Central memory CD8-positive, alpha-beta T cell (primary cell): ENCODE measurements around the gene KIRREL3.
A peak's percentile ranks its signal among the peaks of the same experiment; 100 is the strongest.
"Not testable (repeated sequence)": the region's sequence is repeated elsewhere in the genome, so short reads cannot be mapped to it uniquely, and the experiment has no call there.

Experiments used
- ATAC-seq: fragments of 150-1000 bp; cut with Tn5 transposase; replicated peaks from 2 replicates; pipeline ENCODE4 v1.10.0; 2022; ENCODE audit warnings: mild to moderate bottlenecking, moderate FRiP score, moderate number of reproducible peaks; ENCODE audit not compliant: poor library complexity, severe bottlenecking; ENCODE audit errors: extremely low read depth
- DNase-seq, 2 donors: peaks; one replicate each; pipeline ENCODE4 v3.0.0; 2021; ENCODE audit warnings: low spot score in 2 of 2
- H3K27ac Mint-ChIP-seq: one replicate; pipeline ENCODE4 v1.8.0; 2022; ENCODE audit warnings: low read depth, mild to moderate bottlenecking, moderate library complexity, mixed read lengths
- H3K27me3 Mint-ChIP-seq: one replicate; pipeline ENCODE4 v1.8.0; 2022; ENCODE audit warnings: mixed read lengths
- H3K36me3 Mint-ChIP-seq: one replicate; pipeline ENCODE4 v1.8.0; 2022; ENCODE audit warnings: mild to moderate bottlenecking, moderate library complexity, mixed read lengths; ENCODE audit not compliant: insufficient read depth
- H3K4me1 Mint-ChIP-seq: one replicate; pipeline ENCODE4 v1.8.0; 2022; ENCODE audit warnings: mixed read lengths
- H3K4me3 Mint-ChIP-seq: one replicate; pipeline ENCODE4 v1.8.0; 2022; ENCODE audit warnings: mild to moderate bottlenecking, moderate library complexity, mixed read lengths
- H3K9me3 Mint-ChIP-seq: one replicate; pipeline ENCODE4 v1.8.0; 2022; ENCODE audit warnings: mixed read lengths

KIRREL3 gene

GRCh38 chr11:126405374-126405773 is 595.2 kb downstream of the KIRREL3 start:
- ATAC-seq: no peak
- Mint-ChIP-seq H3K27me3 (no peaks in the 10 kb centered on the region), H3K27ac (peak overlapping the region; percentile 39), H3K36me3 (peaks cover 8% of the 10 kb centered on the region), H3K4me1 (peaks cover 6% of the 10 kb centered on the region), H3K4me3 (no peak overlapping the region), H3K9me3 (no peaks in the 10 kb centered on the region)
- DNase-seq: no peak

DNA sequence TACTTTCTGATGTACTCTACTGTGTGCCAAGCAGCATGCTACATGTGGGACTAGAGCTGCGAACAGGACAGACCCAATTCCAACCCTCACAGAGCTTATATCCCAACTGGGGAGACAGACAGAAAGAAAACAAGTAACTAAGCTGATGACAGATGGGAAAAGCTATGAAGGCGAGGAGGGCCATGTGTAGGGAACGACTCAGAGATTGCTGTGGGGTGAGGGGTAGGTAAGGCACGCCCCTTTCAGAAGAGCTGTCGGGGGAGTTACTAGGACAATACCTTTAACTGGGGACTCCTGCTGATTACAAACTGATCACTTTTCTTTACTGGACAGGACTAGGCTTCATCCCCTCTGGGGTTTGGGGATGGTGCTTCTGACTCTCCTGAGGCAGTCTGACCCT is 596.2 kb downstream of the KIRREL3 start:
- Mint-ChIP-seq H3K36me3 (peaks cover 8% of the 10 kb centered on the region), H3K27ac (no peak overlapping the region), H3K4me1 (peaks cover 6% of the 10 kb centered on the region), H3K4me3 (no peak overlapping the region), H3K9me3 (no peaks in the 10 kb centered on the region), H3K27me3 (no peaks in the 10 kb centered on the region)
- ATAC-seq: no peak
- DNase-seq: no peak

- no peak overlapping the region for H3K27ac Mint-ChIP-seq
- ATAC-seq (no peak), DNase-seq (no peak)
- H3K9me3 Mint-ChIP-seq: no peaks in the 10 kb centered on the region
- H3K4me3 Mint-ChIP-seq: no peak overlapping the region
- peaks cover 4% of the 10 kb centered on the region for H3K36me3 Mint-ChIP-seq
- H3K27me3 Mint-ChIP-seq: no peaks in the 10 kb centered on the region
- peaks cover 6% of the 10 kb centered on the region for H3K4me1 Mint-ChIP-seq
Measured at GRCh38 chr11:126403658-126404057, 596.9 kb downstream of the KIRREL3 start.

GRCh38 chr11:126403022-126403581 is 597.5 kb downstream of the KIRREL3 start:
- Mint-ChIP-seq H3K4me1 (peaks cover 6% of the 10 kb centered on the region), H3K27me3 (no peaks in the 10 kb centered on the region), H3K36me3 (peaks cover 4% of the 10 kb centered on the region), H3K9me3 (no peaks in the 10 kb centered on the region), H3K27ac (no peak overlapping the region), H3K4me3 (no peak overlapping the region)
- DNase-seq (no peak), ATAC-seq (no peak)

GRCh38 chr11:126400479-126400878 is 600.1 kb downstream of the KIRREL3 start:
- Mint-ChIP-seq H3K27me3 (no peaks in the 10 kb centered on the region), H3K4me3 (no peak overlapping the region), H3K27ac (no peak overlapping the region), H3K4me1 (peaks cover 6% of the 10 kb centered on the region), H3K9me3 (no peaks in the 10 kb centered on the region), H3K36me3 (peaks cover 2% of the 10 kb centered on the region)
- ATAC-seq (no peak), DNase-seq (no peak)

- Mint-ChIP-seq H3K27ac (no peak overlapping the region), H3K27me3 (no peaks in the 10 kb centered on the region), H3K4me1 (peaks cover 6% of the 10 kb centered on the region), H3K4me3 (no peak overlapping the region), H3K9me3 (no peaks in the 10 kb centered on the region), H3K36me3 (peaks cover 2% of the 10 kb centered on the region)
- DNase-seq (no peak), ATAC-seq (no peak)
Measured at GRCh38 chr11:126400019-126400418, 600.6 kb downstream of the KIRREL3 start.

- Mint-ChIP-seq H3K9me3 (no peaks in the 10 kb centered on the region), H3K4me3 (no peak overlapping the region), H3K36me3 (peaks cover 2% of the 10 kb centered on the region), H3K4me1 (peaks cover 6% of the 10 kb centered on the region), H3K27ac (no peak overlapping the region), H3K27me3 (no peaks in the 10 kb centered on the region)
- ATAC-seq (no peak), DNase-seq (no peak)
Measured at GRCh38 chr11:126398721-126399120, 601.8 kb downstream of the KIRREL3 start.

- H3K27ac Mint-ChIP-seq: no peak overlapping the region
- no peaks in the 10 kb centered on the region for H3K9me3 Mint-ChIP-seq
- peaks cover 6% of the 10 kb centered on the region for H3K4me1 Mint-ChIP-seq
- DNase-seq: no peak
- no peak for ATAC-seq
- H3K36me3 Mint-ChIP-seq: peaks cover 2% of the 10 kb centered on the region
- no peak overlapping the region for H3K4me3 Mint-ChIP-seq
- H3K27me3 Mint-ChIP-seq: no peaks in the 10 kb centered on the region
Measured at GRCh38 chr11:126398296-126398695, 602.3 kb downstream of the KIRREL3 start.

- Mint-ChIP-seq H3K36me3 (no peaks in the 10 kb centered on the region), H3K4me3 (no peak overlapping the region), H3K27me3 (no peaks in the 10 kb centered on the region), H3K27ac (no peak overlapping the region), H3K9me3 (no peaks in the 10 kb centered on the region), H3K4me1 (peaks cover 10% of the 10 kb centered on the region)
- DNase-seq: no peak
- ATAC-seq: no peak
Measured at GRCh38 chr11:126396965-126397364, 603.6 kb downstream of the KIRREL3 start.

GRCh38 chr11:126396266-126396665 is 604.3 kb downstream of the KIRREL3 start:
- not testable (repeated sequence) for H3K36me3 Mint-ChIP-seq, H3K4me1 Mint-ChIP-seq, ATAC-seq, H3K27ac Mint-ChIP-seq, H3K4me3 Mint-ChIP-seq, H3K27me3 Mint-ChIP-seq, DNase-seq, H3K9me3 Mint-ChIP-seq

DNA sequence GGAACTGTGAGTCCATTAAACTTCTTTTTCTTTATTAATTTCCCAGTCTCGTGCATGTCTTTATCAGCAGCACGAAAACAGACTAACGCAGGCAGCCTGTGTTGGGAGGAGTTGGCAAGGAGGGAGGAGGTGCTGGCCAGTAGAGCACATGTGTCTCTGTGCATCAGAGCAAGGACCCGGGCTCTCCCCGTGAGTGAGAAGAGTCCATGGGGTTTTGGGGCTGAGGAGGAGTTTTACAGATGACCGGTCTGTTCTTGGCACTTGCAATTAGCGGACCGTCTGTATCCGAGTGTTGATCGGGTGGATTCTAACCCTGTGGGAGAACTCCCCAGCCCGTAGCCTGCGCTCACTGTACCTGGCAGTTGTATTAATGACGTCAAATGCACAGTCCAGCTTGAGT is 604.8 kb downstream of the KIRREL3 start:
- not testable (repeated sequence) for H3K9me3 Mint-ChIP-seq, H3K4me3 Mint-ChIP-seq, ATAC-seq, H3K27ac Mint-ChIP-seq, H3K27me3 Mint-ChIP-seq, DNase-seq, H3K36me3 Mint-ChIP-seq
- peaks cover 11% of the 10 kb centered on the region for H3K4me1 Mint-ChIP-seq

DNA sequence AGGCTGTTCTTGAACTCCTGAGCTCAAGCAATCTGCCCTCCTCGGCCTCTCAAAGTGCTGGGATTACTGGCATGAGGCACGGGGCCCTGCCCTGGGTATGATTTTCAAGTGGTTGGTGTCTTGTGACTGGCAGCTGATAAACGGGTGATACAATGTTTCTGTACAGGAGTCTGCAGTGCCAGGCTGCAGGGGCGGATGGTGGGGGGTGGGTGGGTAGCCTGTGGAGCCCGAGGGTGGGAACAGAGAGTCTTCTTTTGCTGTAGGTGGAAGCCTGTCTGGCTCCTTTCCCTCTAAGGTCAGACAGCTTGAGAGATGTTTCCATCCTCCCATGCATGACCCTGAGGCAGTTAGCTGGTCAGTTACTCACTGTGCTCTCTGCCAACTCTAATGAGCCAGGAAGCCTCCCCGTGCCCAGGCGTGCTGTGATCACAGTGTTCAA is 605.9 kb downstream of the KIRREL3 start:
- not testable (repeated sequence) for H3K9me3 Mint-ChIP-seq, H3K36me3 Mint-ChIP-seq, H3K27me3 Mint-ChIP-seq, ATAC-seq, H3K4me3 Mint-ChIP-seq, DNase-seq
- Mint-ChIP-seq H3K4me1 (peaks cover 11% of the 10 kb centered on the region), H3K27ac (peak overlapping the region; percentile 7)

DNA sequence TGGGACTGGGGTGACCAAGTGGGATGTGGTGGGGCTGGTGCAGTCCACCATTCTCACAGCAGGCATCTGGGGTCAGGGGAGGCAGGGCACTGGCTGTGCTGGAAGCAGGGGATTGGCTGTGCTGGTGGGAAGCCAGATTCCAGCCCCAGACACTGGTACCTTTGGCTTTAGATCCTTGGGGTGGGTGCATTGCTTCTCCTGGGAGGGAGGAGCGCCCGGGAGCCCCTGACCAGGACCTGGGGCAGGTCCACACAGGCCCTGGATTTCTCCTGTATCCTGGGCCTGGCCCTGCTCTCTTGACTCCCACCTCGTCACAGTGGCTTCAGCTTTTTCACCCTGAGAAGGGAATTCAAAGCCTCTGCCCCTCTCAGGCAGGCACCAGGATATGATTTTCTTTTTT is 606.5 kb downstream of the KIRREL3 start:
- Mint-ChIP-seq H3K27ac (peak overlapping the region; percentile 7), H3K36me3 (no peaks in the 10 kb centered on the region), H3K4me1 (peaks cover 11% of the 10 kb centered on the region), H3K27me3 (no peaks in the 10 kb centered on the region), H3K9me3 (no peaks in the 10 kb centered on the region), H3K4me3 (no peak overlapping the region)
- ATAC-seq (no peak), DNase-seq (no peak)

DNA sequence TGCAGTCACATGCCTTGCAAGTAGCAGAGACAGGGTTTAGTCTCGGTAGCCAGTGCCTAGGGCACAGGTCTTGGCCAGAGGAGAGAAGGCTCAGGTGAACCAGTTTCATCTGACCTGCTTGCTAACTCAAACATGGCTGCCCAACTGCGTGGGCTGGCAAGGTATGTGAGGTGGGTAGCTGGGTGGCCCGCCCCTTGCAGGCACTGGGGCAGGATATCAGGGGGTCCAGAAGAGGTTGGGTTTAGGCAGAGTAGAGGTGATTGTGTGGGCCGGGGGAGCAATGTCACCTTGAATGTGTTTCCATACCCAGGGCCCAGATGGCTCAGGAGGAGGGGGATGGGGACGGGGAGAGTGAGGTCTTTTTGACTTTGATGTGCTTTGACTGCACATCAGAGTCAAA is 607.4 kb downstream of the KIRREL3 start:
- H3K36me3 Mint-ChIP-seq: no peaks in the 10 kb centered on the region
- peaks cover 11% of the 10 kb centered on the region for H3K4me1 Mint-ChIP-seq
- no peak for DNase-seq
- no peak overlapping the region for H3K27ac Mint-ChIP-seq
- no peak for ATAC-seq
- no peaks in the 10 kb centered on the region for H3K27me3 Mint-ChIP-seq
- H3K9me3 Mint-ChIP-seq: no peaks in the 10 kb centered on the region
- no peak overlapping the region for H3K4me3 Mint-ChIP-seq
